GM06990 (cell line): ENCODE data around the gene IER5L.

ENCODE experiments used
- DNase-seq: peaks from one replicate; pipeline ENCODE4 v3.0.0-alpha.2; 2011; ENCODE audit not compliant: insufficient read length; ENCODE audit errors: extremely low read depth
- H3K27me3 ChIP-seq: replicated peaks from 2 replicates; pipeline ENCODE4 v1.6.0; 2011; ENCODE audit warnings: low read length; ENCODE audit not compliant: control insufficient read depth, insufficient read depth
- H3K36me3 ChIP-seq: 2 replicates; pipeline ENCODE4 v1.5.1; 2011; ENCODE audit warnings: low read length; ENCODE audit not compliant: control insufficient read depth, insufficient read depth
- H3K4me3 ChIP-seq: replicated peaks from 2 replicates; pipeline ENCODE4 v1.5.1; 2011; ENCODE audit warnings: low read depth, mild to moderate bottlenecking, control low read depth, low read length
- CTCF ChIP-seq: IDR thresholded peaks from 2 replicates; pipeline ENCODE4 v1.5.1; 2011; ENCODE audit warnings: low read length, control low read depth, mild to moderate bottlenecking, inconsistent platforms; ENCODE audit not compliant: insufficient read depth, poor library complexity, severe bottlenecking

IER5L gene

DNA sequence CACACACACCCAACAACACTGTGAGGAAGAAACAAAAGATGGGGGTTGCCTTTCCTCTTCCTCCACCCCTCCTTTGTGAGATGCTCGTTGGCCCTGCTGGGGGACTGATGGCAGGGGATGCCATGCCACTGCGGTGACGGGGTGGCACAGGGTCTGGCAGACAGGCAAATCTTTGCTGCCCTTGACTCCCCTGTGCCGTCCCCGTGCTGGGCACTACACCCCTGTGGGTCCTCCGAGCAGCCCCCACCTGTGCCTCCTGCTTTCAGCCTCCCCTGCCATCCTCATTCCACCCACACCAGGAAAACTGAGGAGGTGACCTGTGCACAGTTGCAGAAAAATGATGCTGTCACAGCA is 40.2 kb upstream of the IER5L start:
- DNase-seq = no peak
- H3K36me3 ChIP-seq = no peaks in the 10 kb centered on the region
- no peaks in the 10 kb centered on the region for H3K27me3 ChIP-seq
- no peak overlapping the region for H3K4me3 ChIP-seq
- TF ChIP-seq CTCF = no peak

DNA sequence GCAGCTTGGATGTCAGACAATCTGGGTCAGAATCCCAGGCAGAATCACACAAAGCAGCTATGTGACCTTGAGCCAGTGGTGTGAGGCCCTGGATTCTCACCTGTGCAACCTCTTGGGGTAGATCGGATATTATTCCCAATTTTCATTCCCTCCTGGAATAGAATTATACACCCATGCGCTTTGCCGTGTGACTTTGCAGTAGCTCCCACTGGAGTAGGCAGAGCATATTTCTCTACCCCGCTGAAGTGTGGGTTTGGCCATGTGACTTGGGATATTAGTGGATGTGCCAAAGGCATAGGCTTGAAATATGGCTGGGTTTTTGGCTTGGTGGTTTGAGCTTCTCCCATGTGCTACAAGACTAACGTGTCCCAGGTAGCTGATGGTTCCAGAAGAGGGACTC is 35.5 kb upstream of the IER5L start:
- H3K36me3 ChIP-seq = no peaks in the 10 kb centered on the region
- no peak overlapping the region for H3K4me3 ChIP-seq
- no peak for DNase-seq
- TF ChIP-seq CTCF = no peak
- no peaks in the 10 kb centered on the region for H3K27me3 ChIP-seq

DNA sequence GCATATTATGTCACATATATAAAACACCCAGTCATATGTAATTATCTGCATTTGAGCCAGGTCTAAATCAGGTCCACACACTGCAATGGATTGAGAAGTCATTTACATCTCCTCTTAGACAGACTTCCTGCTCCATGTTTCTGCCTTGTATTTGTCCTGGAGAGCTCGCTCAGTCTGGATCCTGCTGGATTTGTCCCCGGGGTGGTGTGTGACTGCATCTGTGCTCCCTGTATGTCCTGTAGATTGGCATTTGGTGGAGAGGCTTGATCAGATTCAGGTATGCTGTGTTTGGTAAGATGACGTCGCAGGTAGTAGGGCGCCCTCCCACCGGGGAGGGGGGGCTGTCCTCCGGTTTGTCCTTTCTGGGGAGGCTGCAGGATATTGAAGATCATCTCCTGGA is 33.6 kb upstream of the IER5L start:
- no peak for DNase-seq
- Histone ChIP-seq H3K27me3 (no peaks in the 10 kb centered on the region), H3K4me3 (no peak overlapping the region), H3K36me3 (no peaks in the 10 kb centered on the region)
- no peak for TF ChIP-seq CTCF

GRCh38 chr9:129210125-129210524 is 32.1 kb upstream of the IER5L start:
- DNase-seq = no peak
- Histone ChIP-seq H3K4me3 (no peak overlapping the region), H3K27me3 (no peaks in the 10 kb centered on the region), H3K36me3 (no peaks in the 10 kb centered on the region)
- no peak for TF ChIP-seq CTCF

GRCh38 chr9:129209580-129209979 is 31.5 kb upstream of the IER5L start:
- DNase-seq = no peak
- H3K4me3 ChIP-seq = no peak overlapping the region

More at GRCh38 chr9:129209580-129209979, 31.5 kb upstream of the IER5L start:
- no peak for TF ChIP-seq CTCF
- Histone ChIP-seq H3K27me3 (no peaks in the 10 kb centered on the region), H3K36me3 (no peaks in the 10 kb centered on the region)
